Loucy (cell line): Measurements from ENCODE around the gene BRWD1.

Experiments used
- EZH2phosphoT487 ChIP-seq: fragments of 200-600 bp; IDR thresholded peaks from 2 replicates; pipeline ENCODE4 v1.6.1; 2018; ENCODE audit warnings: antibody characterized with exemption, mild to moderate bottlenecking, moderate library complexity, borderline replicate concordance
- TF ChIP-seq, protein P1 (sequence below): fragments of 200-600 bp; sonication (generic); conservative IDR thresholded peaks from 2 replicates; pipeline ENCODE4 v1.5.1; 2014; ENCODE audit warnings: mild to moderate bottlenecking, antibody characterized with exemption, low read length

DNA sequence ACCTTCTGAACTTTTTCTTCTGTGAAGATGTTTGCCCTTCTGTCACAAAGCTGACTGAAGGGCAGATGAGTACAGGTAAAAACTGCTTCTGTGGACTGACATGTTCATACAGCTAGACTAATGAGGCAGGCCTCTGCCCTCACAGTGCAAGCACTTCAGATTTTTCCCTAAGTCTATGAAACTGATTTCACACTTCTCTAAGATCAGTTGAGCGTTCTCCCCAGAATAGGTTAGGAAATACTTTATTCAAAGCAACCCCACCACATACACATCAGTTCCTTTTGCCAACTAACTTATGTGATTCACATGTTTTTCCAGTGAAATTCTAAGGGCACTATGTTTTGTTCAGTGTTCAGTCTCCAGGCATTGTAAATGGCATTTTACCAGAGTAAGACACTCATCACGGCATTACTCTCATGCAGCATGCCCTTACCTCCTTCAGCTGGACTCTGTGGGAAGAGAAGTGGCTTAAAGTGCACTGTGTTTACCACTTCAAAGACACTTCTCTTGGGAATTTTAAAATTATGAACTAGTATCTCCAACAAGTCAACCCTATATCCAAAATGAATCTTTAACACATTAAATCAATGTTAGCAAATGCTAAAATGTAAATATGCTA, 124.8 kb downstream of the BRWD1 start:
- TF ChIP-seq, protein P1, sequence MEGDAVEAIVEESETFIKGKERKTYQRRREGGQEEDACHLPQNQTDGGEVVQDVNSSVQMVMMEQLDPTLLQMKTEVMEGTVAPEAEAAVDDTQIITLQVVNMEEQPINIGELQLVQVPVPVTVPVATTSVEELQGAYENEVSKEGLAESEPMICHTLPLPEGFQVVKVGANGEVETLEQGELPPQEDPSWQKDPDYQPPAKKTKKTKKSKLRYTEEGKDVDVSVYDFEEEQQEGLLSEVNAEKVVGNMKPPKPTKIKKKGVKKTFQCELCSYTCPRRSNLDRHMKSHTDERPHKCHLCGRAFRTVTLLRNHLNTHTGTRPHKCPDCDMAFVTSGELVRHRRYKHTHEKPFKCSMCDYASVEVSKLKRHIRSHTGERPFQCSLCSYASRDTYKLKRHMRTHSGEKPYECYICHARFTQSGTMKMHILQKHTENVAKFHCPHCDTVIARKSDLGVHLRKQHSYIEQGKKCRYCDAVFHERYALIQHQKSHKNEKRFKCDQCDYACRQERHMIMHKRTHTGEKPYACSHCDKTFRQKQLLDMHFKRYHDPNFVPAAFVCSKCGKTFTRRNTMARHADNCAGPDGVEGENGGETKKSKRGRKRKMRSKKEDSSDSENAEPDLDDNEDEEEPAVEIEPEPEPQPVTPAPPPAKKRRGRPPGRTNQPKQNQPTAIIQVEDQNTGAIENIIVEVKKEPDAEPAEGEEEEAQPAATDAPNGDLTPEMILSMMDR, result no peak
- no peak for TF ChIP-seq EZH2phosphoT487
